SK-MEL-5 (cell line): ENCODE results near the gene DNAJC8. TPM values are rescaled to one million over a fixed set of nuclear protein-coding genes. Genes with fewer than 3 reads are reported as not detected.

Source experiments
- DNase-seq: peaks from one replicate; pipeline ENCODE4 v3.0.0-alpha.2; 2016; ENCODE audit warnings: low read depth, low spot score
- in situ Hi-C: cut with HindIII; loops from 2 replicates; pipeline ENCODE4 v1.10.0; 2016; ENCODE audit warnings: low sequenced_read_pairs, high pct_unique_total_duplicates, low pct_unique_long_range_greater_than_20kb
- total RNA-seq: library from RNA; depleted of rRNA; stranded (reverse); fragments of >200 nt; shearing (Covaris generic); gene quantifications from 2 replicates; pipeline ENCODE4 v1.2.3, GENCODE V29; 2014; rRNA removed

Gene DNAJC8
- total RNA-seq, 1 experiment from 2014 or later: 136 TPM

DNA sequence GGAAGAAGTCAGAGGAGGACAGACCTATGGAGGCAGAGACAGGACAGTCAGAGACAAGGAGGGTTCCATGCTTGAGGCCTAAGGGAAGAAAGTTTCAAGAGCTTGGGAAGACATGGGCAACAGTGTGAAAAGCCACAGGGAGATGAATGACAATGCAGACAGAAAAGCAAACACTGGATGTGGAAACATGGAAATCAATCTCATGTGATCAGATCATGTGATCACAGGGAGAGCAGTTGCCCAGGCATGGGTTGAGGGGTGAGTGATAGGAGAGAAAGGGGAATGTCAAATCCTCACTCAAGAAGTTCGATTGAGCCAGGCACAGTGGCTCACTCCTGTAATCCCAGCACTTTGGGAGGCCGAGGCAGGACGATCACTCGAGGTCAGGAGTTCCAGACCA, 73.6 kb downstream of the DNAJC8 start:
- in situ Hi-C loops: no loop called here
- peak; percentile 26 for DNase-seq

DNA sequence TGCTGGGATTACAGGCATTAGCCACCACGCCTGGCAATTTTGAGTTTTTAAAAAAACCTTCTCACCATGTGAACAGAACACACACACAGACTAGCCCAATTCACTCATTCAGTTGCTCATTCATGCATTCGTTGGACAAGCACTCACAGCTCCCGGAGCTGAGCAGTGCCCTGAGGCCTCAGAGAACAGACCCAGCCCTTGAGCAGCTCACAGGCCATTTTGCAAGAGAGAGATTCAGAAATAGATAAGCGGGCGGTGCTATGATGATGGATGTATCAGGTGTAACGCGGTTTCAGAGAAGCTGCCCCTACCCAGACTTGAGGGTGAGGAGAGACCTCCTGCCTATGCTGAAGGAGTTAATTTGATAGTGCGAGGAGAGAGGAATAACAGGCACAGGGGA, 74.9 kb downstream of the DNAJC8 start:
- in situ Hi-C loops: no loop called here
- DNase-seq: no peak

- no peak for DNase-seq
- in situ Hi-C loops: no loop called here
Measured at GRCh38 chr1:28156821-28157220, 76.0 kb downstream of the DNAJC8 start.

- DNase-seq: no peak
- in situ Hi-C loops: no loop called here
Measured at GRCh38 chr1:28155628-28156027, 77.2 kb downstream of the DNAJC8 start.

- DNase-seq: no peak
- in situ Hi-C loops: no loop called here
Measured at GRCh38 chr1:28154078-28154594, 78.7 kb downstream of the DNAJC8 start.

Other genes with a start within 250 kb of the DNAJC8 start
- gene EYA3, start 144.4 kb downstream of the DNAJC8 start, total RNA-seq: 20.9 and 22.6 TPM in 2 replicates
- gene PTAFR, start 56.3 kb downstream of the DNAJC8 start, total RNA-seq: 0.24 and 0.29 TPM in 2 replicates
- gene ATP5IF1, start 3.1 kb upstream of the DNAJC8 start, total RNA-seq: 34.9 and 37.2 TPM in 2 replicates
- gene SESN2, start 26.5 kb upstream of the DNAJC8 start, total RNA-seq: 33.5 and 43.1 TPM in 2 replicates
- gene MED18, start 96.0 kb upstream of the DNAJC8 start, total RNA-seq: 14.4 and 19.0 TPM in 2 replicates
- 5.4 and 5.5 TPM in 2 replicates for gene PHACTR4, start 136.7 kb upstream of the DNAJC8 start, total RNA-seq